SU-DHL-6 (cell line): ENCODE measurements around the gene ABCB9.

Source experiments
- CTCF ChIP-seq: fragments of 200-600 bp; sonication (generic); IDR thresholded peaks from one replicate; pipeline ENCODE4 v1.5.1; 2017; ENCODE audit warnings: antibody characterized with exemption, mild to moderate bottlenecking, low read length, moderate library complexity; ENCODE audit not compliant: insufficient read depth, poor library complexity, severe bottlenecking
- EZH2phosphoT487 ChIP-seq: fragments of 200-600 bp; sonication (generic), shearing (Covaris generic); conservative IDR thresholded peaks from 2 replicates; pipeline ENCODE4 v1.6.1; 2018; ENCODE audit warnings: mild to moderate bottlenecking, antibody characterized with exemption, low read length, moderate library complexity, mixed read lengths

- TF ChIP-seq CTCF (no peak), EZH2phosphoT487 (no peak)
Observed at GRCh38 chr12:122988612-122989212, 22.4 kb upstream of the ABCB9 start.
